SK-N-SH (cell line): ENCODE data around the gene ACACA.

Experiments used
- CHD2 ChIP-seq: fragments of 150-350 bp; IDR thresholded peaks from 2 replicates; pipeline ENCODE4 v1.6.1; 2018; ENCODE audit warnings: low read length; ENCODE audit not compliant: partially characterized antibody
- EZH2phosphoT487 ChIP-seq: fragments of 200-600 bp; sonication (generic); IDR thresholded peaks from 2 replicates; pipeline ENCODE4 v1.6.1; 2017; ENCODE audit warnings: low read depth, mixed run types, mild to moderate bottlenecking, antibody characterized with exemption, moderate library complexity, borderline replicate concordance
- FOXM1 ChIP-seq: IDR thresholded peaks from 2 replicates; pipeline ENCODE4 v1.4.0; 2012; ENCODE audit warnings: low read depth, mild to moderate bottlenecking
- MXI1 ChIP-seq: IDR thresholded peaks from 2 replicates; pipeline ENCODE4 v1.6.1; 2012; ENCODE audit warnings: mild to moderate bottlenecking, low read depth, low read length, improper control_type of control experiment
- POLR2AphosphoS5 ChIP-seq: IDR thresholded peaks from 2 replicates; pipeline ENCODE4 v1.6.1; 2012; ENCODE audit warnings: low read depth, low read length
- RAD21 ChIP-seq: IDR thresholded peaks from 2 replicates; pipeline ENCODE4 v1.6.1; 2012; ENCODE audit warnings: mild to moderate bottlenecking, low read length
- RFX5 ChIP-seq: IDR thresholded peaks from 2 replicates; pipeline ENCODE4 v1.6.1; 2012; ENCODE audit warnings: mild to moderate bottlenecking, improper control_type of control experiment, low read length
- RXRA ChIP-seq: IDR thresholded peaks from 2 replicates; pipeline ENCODE4 v1.4.0; 2012; ENCODE audit warnings: low read depth, mild to moderate bottlenecking, borderline replicate concordance
- SIN3A ChIP-seq: IDR thresholded peaks from 2 replicates; pipeline ENCODE4 v1.6.1; 2012; ENCODE audit warnings: low read depth, mild to moderate bottlenecking, low read length, moderate library complexity, borderline replicate concordance
- TAF1 ChIP-seq: IDR thresholded peaks from 2 replicates; pipeline ENCODE4 v1.6.1; 2012; ENCODE audit warnings: low read depth, mild to moderate bottlenecking, low read length, moderate library complexity, borderline replicate concordance
- TEAD4 ChIP-seq: IDR thresholded peaks from 2 replicates; pipeline ENCODE4 v1.4.0; 2012; ENCODE audit warnings: mild to moderate bottlenecking, borderline replicate concordance; ENCODE audit not compliant: insufficient read depth
- YY1 ChIP-seq: IDR thresholded peaks from 2 replicates; pipeline ENCODE4 v1.4.0; 2012; ENCODE audit warnings: low read depth, mild to moderate bottlenecking
- TF ChIP-seq, protein P1 (sequence below): fragments of 200-600 bp; sonication (generic); IDR thresholded peaks from 2 replicates; pipeline ENCODE4 v1.6.1; 2017; ENCODE audit warnings: antibody characterized with exemption, mild to moderate bottlenecking, moderate library complexity
- TF ChIP-seq, protein P2 (sequence below): IDR thresholded peaks from 2 replicates; pipeline ENCODE4 v1.4.0; 2012; ENCODE audit warnings: low read depth

GRCh38 chr17:37295888-37296287, 110.7 kb downstream of the ACACA start:
- TF ChIP-seq, protein P1, sequence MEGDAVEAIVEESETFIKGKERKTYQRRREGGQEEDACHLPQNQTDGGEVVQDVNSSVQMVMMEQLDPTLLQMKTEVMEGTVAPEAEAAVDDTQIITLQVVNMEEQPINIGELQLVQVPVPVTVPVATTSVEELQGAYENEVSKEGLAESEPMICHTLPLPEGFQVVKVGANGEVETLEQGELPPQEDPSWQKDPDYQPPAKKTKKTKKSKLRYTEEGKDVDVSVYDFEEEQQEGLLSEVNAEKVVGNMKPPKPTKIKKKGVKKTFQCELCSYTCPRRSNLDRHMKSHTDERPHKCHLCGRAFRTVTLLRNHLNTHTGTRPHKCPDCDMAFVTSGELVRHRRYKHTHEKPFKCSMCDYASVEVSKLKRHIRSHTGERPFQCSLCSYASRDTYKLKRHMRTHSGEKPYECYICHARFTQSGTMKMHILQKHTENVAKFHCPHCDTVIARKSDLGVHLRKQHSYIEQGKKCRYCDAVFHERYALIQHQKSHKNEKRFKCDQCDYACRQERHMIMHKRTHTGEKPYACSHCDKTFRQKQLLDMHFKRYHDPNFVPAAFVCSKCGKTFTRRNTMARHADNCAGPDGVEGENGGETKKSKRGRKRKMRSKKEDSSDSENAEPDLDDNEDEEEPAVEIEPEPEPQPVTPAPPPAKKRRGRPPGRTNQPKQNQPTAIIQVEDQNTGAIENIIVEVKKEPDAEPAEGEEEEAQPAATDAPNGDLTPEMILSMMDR, result no peak
- no peak for TF ChIP-seq RFX5
- TF ChIP-seq CHD2, result no peak
- no peak for TF ChIP-seq TAF1
- TF ChIP-seq RXRA, result no peak
- TF ChIP-seq SIN3A, result no peak
- TF ChIP-seq, protein P2, sequence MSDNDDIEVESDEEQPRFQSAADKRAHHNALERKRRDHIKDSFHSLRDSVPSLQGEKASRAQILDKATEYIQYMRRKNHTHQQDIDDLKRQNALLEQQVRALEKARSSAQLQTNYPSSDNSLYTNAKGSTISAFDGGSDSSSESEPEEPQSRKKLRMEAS, result no peak
- no peak for TF ChIP-seq POLR2AphosphoS5
- no peak for TF ChIP-seq FOXM1
- TF ChIP-seq EZH2phosphoT487, result no peak
- no peak for TF ChIP-seq RAD21
- no peak for TF ChIP-seq TEAD4
- no peak for TF ChIP-seq YY1
- TF ChIP-seq MXI1, result no peak
